HepG2 (cell line): Measurements from ENCODE around the gene TRAF3. TPM values are rescaled to one million over a fixed set of nuclear protein-coding genes. Genes with fewer than 3 reads are reported as not detected.

Experiments used
- AKAP8 ChIP-seq: sonication (generic); formaldehyde crosslinking; IDR thresholded peaks from 2 replicates; pipeline ENCODE4 v1.5.1; 2020; ENCODE audit warnings: mild to moderate bottlenecking, missing genetic modification reagents
- ASH2L ChIP-seq: fragments of 300-600, 200-600 bp; sonication (generic); IDR thresholded peaks from 2 replicates; pipeline ENCODE4 v1.7.0; 2017; ENCODE audit warnings: low read depth, mild to moderate bottlenecking, moderate library complexity, mixed read lengths, low read length; ENCODE audit not compliant: insufficient read length
- ATRX ChIP-seq: sonication (generic); formaldehyde crosslinking; IDR thresholded peaks from 2 replicates; pipeline ENCODE4 v1.4.0; 2020; ENCODE audit warnings: missing genetic modification reagents, borderline replicate concordance
- HNRNPL ChIP-seq: fragments of 200-400 bp; formaldehyde crosslinking; IDR thresholded peaks from 2 replicates; pipeline ENCODE4 v1.6.1; 2017; ENCODE audit warnings: mild to moderate bottlenecking, low read depth, low read length
- ISL2 ChIP-seq: sonication (generic); formaldehyde crosslinking; IDR thresholded peaks from 2 replicates; pipeline ENCODE4 v1.5.0; 2020; ENCODE audit warnings: missing genetic modification reagents
- KAT8 ChIP-seq: IDR thresholded peaks from 2 replicates; pipeline ENCODE4 v1.6.1; 2016; ENCODE audit warnings: missing genetic modification reagents, missing compliant biosample characterization
- KDM1A ChIP-seq: IDR thresholded peaks from 2 replicates; pipeline ENCODE4 v1.6.1; 2016; ENCODE audit warnings: missing compliant biosample characterization
- MED1 ChIP-seq: sonication (generic); formaldehyde crosslinking; IDR thresholded peaks from 2 replicates; pipeline ENCODE4 v1.4.0; 2020; ENCODE audit warnings: missing genetic modification reagents
- MLLT10 ChIP-seq: sonication (generic); formaldehyde crosslinking; IDR thresholded peaks from 2 replicates; pipeline ENCODE4 v1.4.0; 2020; ENCODE audit warnings: missing genetic modification reagents
- RFX1 ChIP-seq: fragments of 450-650 bp; IDR thresholded peaks from 2 replicates; pipeline ENCODE4 v1.6.1; 2017
- RXRA ChIP-seq: sonication (generic); formaldehyde crosslinking; IDR thresholded peaks from 2 replicates; pipeline ENCODE4 v1.5.1; 2020; ENCODE audit warnings: missing genetic modification reagents
- SOX13 ChIP-seq, 3 experiments: fragments of 450-650 bp in 1 of 3; sonication (generic) in 1 of 3; formaldehyde crosslinking in 1 of 3; IDR thresholded peaks in 2 of 3; conservative IDR thresholded peaks in 1 of 3; 2 replicates each; pipeline versions ENCODE4 v1.5.0 to v1.6.1; 2016 to 2020; ENCODE audit warnings: antibody characterized with exemption in 1 of 3, mild to moderate bottlenecking in 1 of 3, missing compliant biosample characterization in 1 of 3, missing genetic modification reagents in 1 of 3, moderate library complexity in 1 of 3
- TAF15 ChIP-seq: fragments of 200-400 bp; formaldehyde crosslinking; IDR thresholded peaks from one replicate; pipeline ENCODE4 v1.6.1; 2018; ENCODE audit warnings: mild to moderate bottlenecking, low read depth, low read length; ENCODE audit not compliant: poor library complexity, severe bottlenecking
- TGIF2 ChIP-seq: IDR thresholded peaks from 2 replicates; pipeline ENCODE4 v1.6.1; 2016; ENCODE audit warnings: control low read depth, missing compliant biosample characterization
- ZBTB38 ChIP-seq: sonication (generic); formaldehyde crosslinking; IDR thresholded peaks from 2 replicates; pipeline ENCODE4 v1.5.1; 2020; ENCODE audit warnings: mild to moderate bottlenecking, missing genetic modification reagents
- ZNF274 ChIP-seq: sonication (generic); formaldehyde crosslinking; IDR thresholded peaks from 2 replicates; pipeline ENCODE4 v1.5.1; 2020; ENCODE audit warnings: mild to moderate bottlenecking, missing genetic modification reagents
- ZNF407 ChIP-seq: sonication (generic); formaldehyde crosslinking; IDR thresholded peaks from one replicate; pipeline ENCODE4 v1.5.1; 2020; ENCODE audit warnings: mild to moderate bottlenecking, missing genetic modification reagents; ENCODE audit errors: not compliant biosample characterization
- ZNF501 ChIP-seq: sonication (generic); formaldehyde crosslinking; IDR thresholded peaks from 2 replicates; pipeline ENCODE4 v1.5.1; 2020; ENCODE audit warnings: mild to moderate bottlenecking, moderate library complexity, missing genetic modification reagents
- ZNF616 ChIP-seq: sonication (generic); formaldehyde crosslinking; IDR thresholded peaks from 2 replicates; pipeline ENCODE4 v1.5.0; 2020; ENCODE audit warnings: low read depth, mild to moderate bottlenecking, missing genetic modification reagents
- ZSCAN9 ChIP-seq: IDR thresholded peaks from 2 replicates; pipeline ENCODE4 v1.6.1; 2016; ENCODE audit warnings: borderline replicate concordance
- polyA plus RNA-seq, 8 experiments: library from polyadenylated mRNA; depleted of rRNA in 3 of 8; stranded (reverse) in 7 of 8; unstranded in 1 of 8; fragments of >200 nt; fragmentation: Illumina TruSeq in 4 of 8; extraction: Trizol in 4 of 8; gene quantifications; 2 replicates each; pipeline versions ENCODE4 v1.2.1 to v1.2.3, GENCODE V29; 2011 to 2016; ENCODE audit warnings: low read depth in 4 of 8, missing spikeins in 1 of 8, mixed read lengths in 1 of 8; ENCODE audit not compliant: insufficient read depth in 1 of 8
- total RNA-seq, 5 experiments: library from RNA; depleted of rRNA; stranded (reverse); fragments of >200 nt; fragmentation: Illumina TruSeq; extraction: Trizol; gene quantifications; 2 replicates each; pipeline ENCODE4 v1.2.3, GENCODE V29; 2016; ENCODE audit warnings: low read depth in 1 of 5

TRAF3 gene
- total and polyA plus RNA-seq, 2 of the 13 experiments (the other 11 are each of a cell fraction or from before 2014, with no cell fraction given): 6.9 to 12.2 TPM

- TF ChIP-seq SOX13 (IDR thresholded peaks at IDR 0.05) (no peak), SOX13 (CRISPR knock-in tag; conservative IDR thresholded peaks at IDR 0.05 in 1 of 2, IDR thresholded peaks at IDR 0.05 in 1 of 2) (0 out of 4 replicates have a peak, but pooled peaks of 1 of the 2 experiments have one; percentile 39), ZSCAN9 (CRISPR knock-in tag) (no peak), ATRX (CRISPR knock-in tag) (no peak), ASH2L (peak; percentile 37), HNRNPL (no peak), KAT8 (0 out of 2 replicates have a peak, but pooled peaks have one; percentile 21), RXRA (CRISPR knock-in tag) (no peak), TGIF2 (CRISPR knock-in tag) (0 out of 2 replicates have a peak, but pooled peaks have one; percentile 52), ZNF407 (CRISPR knock-in tag) (no peak), ZBTB38 (CRISPR knock-in tag) (peak; percentile 15; the same call in 1 of the 2 replicates), TAF15 (no peak), ZNF501 (CRISPR knock-in tag) (no peak), ZNF616 (CRISPR knock-in tag) (no peak), MLLT10 (CRISPR knock-in tag) (no peak), RFX1 (peak; percentile 89), AKAP8 (CRISPR knock-in tag) (no peak), ISL2 (CRISPR knock-in tag) (no peak), MED1 (CRISPR knock-in tag) (0 out of 2 replicates have a peak, but pooled peaks have one; percentile 21), ZNF274 (CRISPR knock-in tag) (no peak), KDM1A (CRISPR knock-in tag) (no peak)
These were observed 2.7 kb upstream of the TRAF3 start (continued) for GRCh38 chr14:102774391-102775153.
